Measurements from ENCODE around the gene UBA52. TPM values are rescaled to one million over a fixed set of nuclear protein-coding genes. Genes with fewer than 3 reads are reported as not detected.
A peak's percentile ranks its signal among the peaks of the same experiment; 100 is the strongest.

The UBA52 gene
- total and polyA plus RNA-seq, 2 of the 13 experiments (the other 11 are each of a cell fraction or from before 2014, with no cell fraction given): 959 to 1,782 TPM

- Histone ChIP-seq H3K4me1 (ENCODE audit: insufficient read depth, low read length) (peaks cover 33% of the 10 kb centered on the region), H4K20me1 (ENCODE audit: insufficient read depth, low read length) (no peaks in the 10 kb centered on the region), H2AFZ (ENCODE audit: low read length) (no peak overlapping the region), H3K4me2 (ENCODE audit: low read depth, low read length) (peak overlapping the region; percentile 96; the same call in 1 of the 2 replicates), H3K79me2 (ENCODE audit: insufficient read depth, low read length) (no peaks in the 10 kb centered on the region), H3K9ac (ENCODE audit: insufficient read depth, low read depth, low read length) (no peak overlapping the region), H3K4me3 (replicated peaks in 1 of 3; ENCODE audit: insufficient read depth in 1 of 3, low read depth in 2 of 3, low read length in 3 of 3) (no peak overlapping the region), H3K36me3 (replicated peaks in 1 of 2; ENCODE audit: control insufficient read depth in 1 of 2, insufficient read depth in 2 of 2, low read length in 2 of 2) (peaks cover under 1 to 13% of the 10 kb centered on the region in 2 experiments; a peak in 4 of 5 replicates), H3K27ac (ENCODE audit: extremely low read length, insufficient read depth, low read length) (no peak overlapping the region), H3K27me3 (ENCODE audit: control insufficient read depth in 1 of 2, insufficient read depth in 2 of 2, low read length in 2 of 2) (no peaks in the 10 kb centered on the region), H3K9me3 (ENCODE audit: low read length) (no peaks in the 10 kb centered on the region)
- ATAC-seq (no peak), DNase-seq (ENCODE audit: low spot score) (peak; percentile 76), FAIRE-seq (no peak)
- 84% methylated on average over 38 of the region's 40 CpGs for WGBS (ENCODE audit: low lambda C conversion rate)
- intact Hi-C loops (cut with micrococcal nuclease; ENCODE audit: unreplicated experiment): no loop called here
- in situ Hi-C loops (cut with HindIII; ENCODE audit: extremely low pct_ligation_motif_present, low pct_unique_long_range_greater_than_20kb): loop anchor here (5.0 kb wide), 1 partner anchor 87 kb away; no protein-coding TSS in a partner anchor
- POLR2A ChIA-PET: interaction anchor here (1.3 to 3.2 kb wide), 5 partner anchors 19 to 94 kb away, joined by 3 to 37 read pairs (median 6); partner anchors contain the start of genes ELL and UBA52
- CTCF ChIA-PET (ENCODE audit: low intra/inter-chr PET ratio, low total read pairs): no interaction called here
- TSS peak; percentile 59 for BruUV-seq (replicated peaks)
- TF ChIP-seq ZBTB4 (CRISPR knock-in tag; IDR thresholded peaks at IDR 0.05; ENCODE audit: borderline replicate concordance): peak; percentile 93
- 0 out of 2 replicates have a peak, but pooled peaks have one; percentile 54 for TF ChIP-seq ATF1 (CRISPR knock-in tag; IDR thresholded peaks at IDR 0.05)
- no peak for TF ChIP-seq SRSF1 (optimal IDR thresholded peaks at IDR 0.05; ENCODE audit: low read depth, low read length)
- peak; percentile 46; the same call in 1 of the 2 replicates for TF ChIP-seq THAP11 (CRISPR knock-in tag; IDR thresholded peaks at IDR 0.05)
- TF ChIP-seq ZNF337 (CRISPR knock-in tag; IDR thresholded peaks at IDR 0.05; ENCODE audit: borderline replicate concordance, low read depth): no peak
- no peak for TF ChIP-seq HNF1A (IDR thresholded peaks at IDR 0.05; ENCODE audit: low read depth)
- peak; percentile 23; the same call in 1 of the 2 replicates for TF ChIP-seq HNF1A (CRISPR knock-in tag; IDR thresholded peaks at IDR 0.05; ENCODE audit: borderline replicate concordance)
- TF ChIP-seq LCORL (IDR thresholded peaks at IDR 0.05): no peak
- no peak for TF ChIP-seq LCORL (CRISPR knock-in tag; IDR thresholded peaks at IDR 0.05)
- TF ChIP-seq ZNF30 (CRISPR knock-in tag; IDR thresholded peaks at IDR 0.05): no peak
- TF ChIP-seq SP5 (CRISPR knock-in tag; IDR thresholded peaks at IDR 0.05; ENCODE audit: borderline replicate concordance, low read depth): 0 out of 2 replicates have a peak, but pooled peaks have one; percentile 12
- TF ChIP-seq ZNF776 (CRISPR knock-in tag; IDR thresholded peaks at IDR 0.05): 0 out of 2 replicates have a peak, but pooled peaks have one; percentile 31
- no peak for TF ChIP-seq SOX13 (IDR thresholded peaks at IDR 0.05)
- 0 out of 4 replicates have a peak, but pooled peaks of 1 of the 2 experiments have one; percentile 7 for TF ChIP-seq SOX13 (CRISPR knock-in tag; conservative IDR thresholded peaks at IDR 0.05 in 1 of 2, IDR thresholded peaks at IDR 0.05 in 1 of 2)
- TF ChIP-seq RAD21 (CRISPR knock-in tag; IDR thresholded peaks at IDR 0.05): peak; percentile 60
- no peak for TF ChIP-seq ZNF749 (CRISPR knock-in tag; IDR thresholded peaks at IDR 0.05; ENCODE audit: borderline replicate concordance)
These were observed 18.9 kb downstream of the UBA52 start for GRCh38 chr19:18590273-18591272.
